Fibroblast of mammary gland (primary cell): ENCODE results near the gene MED9.
"Not testable (repeated sequence)": the region's sequence is repeated elsewhere in the genome, so short reads cannot be mapped to it uniquely, and the experiment has no call there.

Experiments
- DNase-seq: peaks from one replicate; pipeline ENCODE4 v3.0.0-alpha.2; 2010; ENCODE audit warnings: low read depth
- H3K4me3 ChIP-seq: 2 replicates; pipeline ENCODE4 v1.5.1; 2011; ENCODE audit warnings: low read depth, mild to moderate bottlenecking, low read length, moderate library complexity; ENCODE audit not compliant: control insufficient read depth
- TF ChIP-seq, protein P1 (sequence below): conservative IDR thresholded peaks from 2 replicates; pipeline ENCODE4 v1.5.1; 2011; ENCODE audit warnings: low read depth, low read length, inconsistent platforms; ENCODE audit not compliant: control insufficient read depth, insufficient read depth

MED9 gene

DNA sequence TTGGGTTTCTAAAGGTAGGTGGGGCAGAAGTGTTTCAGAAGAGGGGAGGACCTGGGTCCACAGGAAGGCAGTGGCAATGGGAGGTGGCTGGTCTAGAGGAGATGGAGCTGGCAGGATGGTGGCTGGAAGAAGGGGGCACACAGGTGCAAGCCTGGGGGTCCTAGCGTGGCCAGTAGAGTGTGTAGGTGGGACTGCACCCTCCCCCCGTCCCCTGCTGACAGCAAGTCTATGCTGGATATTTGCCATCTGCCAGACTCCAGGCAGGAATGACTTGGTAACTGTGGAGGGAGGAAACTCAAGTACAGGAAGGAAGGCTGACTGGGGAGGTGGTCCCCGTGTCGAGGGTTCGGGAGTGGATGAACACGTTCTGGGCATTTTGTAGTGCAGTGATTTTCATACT, 8.6 kb downstream of the MED9 start:
- no peak for DNase-seq
- H3K4me3 ChIP-seq: no peak overlapping the region
- TF ChIP-seq, protein P1, sequence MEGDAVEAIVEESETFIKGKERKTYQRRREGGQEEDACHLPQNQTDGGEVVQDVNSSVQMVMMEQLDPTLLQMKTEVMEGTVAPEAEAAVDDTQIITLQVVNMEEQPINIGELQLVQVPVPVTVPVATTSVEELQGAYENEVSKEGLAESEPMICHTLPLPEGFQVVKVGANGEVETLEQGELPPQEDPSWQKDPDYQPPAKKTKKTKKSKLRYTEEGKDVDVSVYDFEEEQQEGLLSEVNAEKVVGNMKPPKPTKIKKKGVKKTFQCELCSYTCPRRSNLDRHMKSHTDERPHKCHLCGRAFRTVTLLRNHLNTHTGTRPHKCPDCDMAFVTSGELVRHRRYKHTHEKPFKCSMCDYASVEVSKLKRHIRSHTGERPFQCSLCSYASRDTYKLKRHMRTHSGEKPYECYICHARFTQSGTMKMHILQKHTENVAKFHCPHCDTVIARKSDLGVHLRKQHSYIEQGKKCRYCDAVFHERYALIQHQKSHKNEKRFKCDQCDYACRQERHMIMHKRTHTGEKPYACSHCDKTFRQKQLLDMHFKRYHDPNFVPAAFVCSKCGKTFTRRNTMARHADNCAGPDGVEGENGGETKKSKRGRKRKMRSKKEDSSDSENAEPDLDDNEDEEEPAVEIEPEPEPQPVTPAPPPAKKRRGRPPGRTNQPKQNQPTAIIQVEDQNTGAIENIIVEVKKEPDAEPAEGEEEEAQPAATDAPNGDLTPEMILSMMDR: no peak

DNA sequence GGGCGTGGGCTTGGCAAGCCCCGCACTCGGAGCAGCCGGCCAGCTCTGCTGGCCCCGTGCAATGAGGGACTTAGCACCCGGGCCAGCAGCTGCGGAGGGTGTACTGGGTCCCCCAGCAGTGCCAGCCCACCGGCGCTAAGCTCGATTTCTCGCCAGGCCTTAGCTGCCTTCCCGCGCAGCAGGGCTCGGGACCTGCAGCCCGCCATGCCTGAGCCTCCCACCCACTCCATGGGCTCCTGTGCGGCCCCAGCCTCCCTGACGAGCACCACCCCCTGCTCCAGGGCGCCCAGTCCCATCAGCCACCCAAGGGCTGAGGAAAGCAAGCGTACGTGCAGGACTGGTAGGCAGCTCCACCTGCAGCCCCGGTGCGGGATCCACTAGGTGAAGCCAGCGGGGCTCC, 9.6 kb downstream of the MED9 start:
- DNase-seq, H3K4me3 ChIP-seq: not testable (repeated sequence)

DNA sequence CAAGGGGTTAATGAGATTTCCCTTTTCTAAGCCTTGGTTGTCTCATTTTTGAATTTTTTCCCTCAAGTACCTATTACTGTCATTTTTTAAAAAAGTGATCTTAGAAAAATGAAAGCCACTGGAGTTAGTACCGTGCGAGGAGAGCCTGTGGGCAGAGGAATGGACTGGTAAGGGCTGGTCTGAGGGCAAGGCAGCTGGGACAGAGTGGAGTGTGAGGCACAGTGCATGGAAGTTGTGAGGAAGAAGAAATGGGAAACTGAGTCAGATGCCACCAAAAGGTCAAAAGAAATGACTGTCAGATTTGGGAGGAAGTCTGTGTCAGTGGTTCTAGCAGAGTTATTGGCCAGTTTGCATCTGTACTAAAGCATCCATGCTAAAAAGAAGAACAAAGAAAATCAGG, 11.2 kb downstream of the MED9 start:
- TF ChIP-seq, protein P1: no peak
- no peak for DNase-seq
- H3K4me3 ChIP-seq: no peak overlapping the region

DNA sequence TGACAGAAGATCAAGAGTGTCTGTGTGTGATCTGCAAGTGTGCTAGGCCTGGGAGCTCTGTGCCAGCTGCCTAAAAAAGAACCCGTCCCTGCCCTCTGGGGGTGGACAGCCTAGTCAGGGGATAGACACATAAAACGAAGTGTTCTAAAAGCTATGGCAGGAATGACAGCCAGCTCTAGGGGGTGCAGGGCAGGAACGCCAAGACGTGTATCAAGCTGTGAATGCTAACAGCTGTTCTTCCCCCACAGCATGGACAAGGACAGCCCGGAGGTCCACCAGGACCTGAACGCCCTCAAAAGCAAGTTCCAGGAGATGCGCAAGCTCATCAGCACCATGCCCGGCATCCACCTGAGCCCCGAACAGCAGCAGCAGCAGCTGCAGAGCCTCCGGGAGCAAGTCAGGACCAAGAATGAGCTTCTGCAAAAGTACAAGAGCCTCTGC, 14.3 kb downstream of the MED9 start:
- no peak overlapping the region for H3K4me3 ChIP-seq
- TF ChIP-seq, protein P1: no peak
- no peak for DNase-seq

DNA sequence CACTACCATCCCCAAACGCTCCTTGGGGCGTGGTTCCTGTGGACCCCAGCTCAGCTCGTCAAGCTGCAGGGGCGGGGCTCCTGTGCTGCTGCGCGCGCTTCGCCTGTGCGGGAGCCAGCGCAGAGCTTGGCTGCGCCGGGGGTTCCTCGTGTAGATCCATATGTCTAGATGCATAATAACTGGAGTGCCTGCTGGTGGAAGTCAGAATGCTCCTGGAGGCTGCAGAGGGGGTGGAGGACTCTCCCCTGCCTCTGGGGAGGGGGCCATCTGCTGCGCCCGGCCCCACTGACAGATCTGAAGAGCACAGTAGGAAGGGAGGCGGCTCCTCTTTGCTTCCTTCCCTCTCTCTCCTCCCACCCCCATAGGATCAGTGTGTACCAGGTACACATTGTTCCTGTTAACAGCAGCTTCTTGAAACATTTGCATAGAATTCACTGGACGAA, 14.8 kb downstream of the MED9 start:
- DNase-seq: no peak
- no peak overlapping the region for H3K4me3 ChIP-seq
- TF ChIP-seq, protein P1: no peak

DNA sequence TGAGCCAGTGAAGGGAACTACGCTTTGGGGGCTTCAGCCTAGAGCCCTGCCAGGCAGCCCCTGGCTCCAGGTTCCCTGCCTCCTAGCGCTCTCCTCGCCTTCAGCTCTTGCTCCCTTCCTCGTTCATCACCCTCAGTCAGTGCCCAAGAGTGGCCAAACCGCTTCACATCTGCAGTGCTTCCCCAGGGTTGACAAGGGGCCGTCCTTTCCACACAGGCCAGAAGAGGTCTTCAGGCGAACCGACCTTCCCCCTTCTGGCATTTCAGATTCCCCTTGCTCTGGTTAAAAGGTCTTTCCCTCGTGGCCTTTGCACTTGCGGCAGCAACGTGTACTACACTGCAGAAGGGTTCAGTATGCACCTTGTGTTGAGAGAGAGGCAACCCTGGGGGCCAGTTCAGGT, 15.3 kb downstream of the MED9 start:
- no peak overlapping the region for H3K4me3 ChIP-seq
- TF ChIP-seq, protein P1: no peak
- DNase-seq: no peak

DNA sequence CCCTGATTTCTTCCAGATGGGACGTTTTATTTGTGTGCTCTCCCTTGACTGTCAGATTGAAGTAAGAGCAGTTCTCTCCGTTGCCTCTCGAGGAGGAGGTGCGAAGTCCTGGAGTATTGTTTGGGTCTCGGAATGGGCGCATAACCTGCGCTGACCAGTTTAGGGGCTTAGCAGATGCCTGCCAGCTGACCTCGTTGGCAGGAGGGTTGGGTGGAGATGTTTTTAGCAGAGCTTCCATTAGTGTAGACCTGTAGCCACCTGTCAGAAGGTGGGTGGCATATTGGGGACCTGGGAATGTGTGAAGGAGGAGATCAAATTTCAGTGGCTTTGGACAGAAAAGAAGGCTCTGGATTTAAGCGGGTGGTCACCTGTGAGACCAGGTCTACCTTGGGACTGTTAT, 15.8 kb downstream of the MED9 start:
- no peak overlapping the region for H3K4me3 ChIP-seq
- TF ChIP-seq, protein P1: no peak
- no peak for DNase-seq
